PC-3 (cell line): ENCODE results near the gene MAN1B1.

Source experiments
- CTCF ChIP-seq: fragments of 300-600 bp; sonication (generic); conservative IDR thresholded peaks from 2 replicates; pipeline ENCODE4 v1.5.1; 2017; ENCODE audit warnings: antibody characterized with exemption, low read depth, mild to moderate bottlenecking, low read length
- EZH2 ChIP-seq: fragments of 300-600 bp; sonication (generic); IDR thresholded peaks from one replicate; pipeline ENCODE4 v1.6.1; 2017; ENCODE audit warnings: antibody characterized with exemption, mild to moderate bottlenecking, low read length; ENCODE audit not compliant: unreplicated experiment
- EZH2phosphoT487 ChIP-seq: fragments of 300-600 bp; sonication (generic); IDR thresholded peaks from 2 replicates; pipeline ENCODE4 v1.6.1; 2018; ENCODE audit warnings: mild to moderate bottlenecking, antibody characterized with exemption, low read length, borderline replicate concordance

GRCh38 chr9:137123468-137123837 is 36.7 kb downstream of the MAN1B1 start:
- TF ChIP-seq CTCF, result no peak
- TF ChIP-seq EZH2phosphoT487, result no peak
- no peak for TF ChIP-seq EZH2
